ENCODE data around the gene LAMA5. TPM values are rescaled to one million over a fixed set of nuclear protein-coding genes. Genes with fewer than 3 reads are reported as not detected.

The LAMA5 gene
- total RNA-seq, 2 donors from 2014 or later: 170 to 272 TPM

GRCh38 chr20:62269378-62269777, 97.7 kb downstream of the LAMA5 start:
- no peak for DNase-seq (ENCODE audit: low spot score)
- Histone ChIP-seq H3K36me3 (peaks cover 3 to 12% of the 10 kb centered on the region in 2 donors), H3K27me3 (replicated peaks; ENCODE audit: insufficient read depth) (no peaks in the 10 kb centered on the region), H3K9me3 (no peaks in the 10 kb centered on the region), H3K4me1 (replicated peaks) (no peaks in the 10 kb centered on the region), H3K4me3 (no peak overlapping the region), H3K27ac (no peak overlapping the region)
- no peak for TF ChIP-seq POLR2AphosphoS5 (IDR thresholded peaks at IDR 0.05)
- no peak for TF ChIP-seq CTCF (IDR thresholded peaks at IDR 0.05)
- no peak for TF ChIP-seq POLR2A (IDR thresholded peaks at IDR 0.05)
- intact Hi-C loops (cut with DNase I): no loop called here
- 89% methylated on average over 14 of the region's 14 CpGs for WGBS

- intact Hi-C loops (cut with DNase I): no loop called here
- 82% methylated on average over 7 of the region's 7 CpGs for WGBS
- no peaks in the 10 kb centered on the region for H3K9me3 ChIP-seq
- TF ChIP-seq CTCF (IDR thresholded peaks at IDR 0.05): no peak
- no peak for TF ChIP-seq POLR2A (IDR thresholded peaks at IDR 0.05)
- no peak for TF ChIP-seq POLR2AphosphoS5 (IDR thresholded peaks at IDR 0.05)
- H3K27me3 ChIP-seq (replicated peaks; ENCODE audit: insufficient read depth): no peaks in the 10 kb centered on the region
- H3K36me3 ChIP-seq: peaks cover 0 to 8% of the 10 kb centered on the region in 2 donors
- no peaks in the 10 kb centered on the region for H3K4me1 ChIP-seq (replicated peaks)
- H3K4me3 ChIP-seq: no peak overlapping the region
- no peak overlapping the region for H3K27ac ChIP-seq
- no peak for DNase-seq (ENCODE audit: low spot score)
Measured at GRCh38 chr20:62268228-62268900, 98.7 kb downstream of the LAMA5 start.

GRCh38 chr20:62267543-62267942, 99.6 kb downstream of the LAMA5 start:
- Histone ChIP-seq H3K27ac (no peak overlapping the region), H3K36me3 (peaks cover 0 to 5% of the 10 kb centered on the region in 2 donors), H3K4me1 (replicated peaks) (no peaks in the 10 kb centered on the region), H3K9me3 (no peaks in the 10 kb centered on the region), H3K27me3 (replicated peaks; ENCODE audit: insufficient read depth) (no peaks in the 10 kb centered on the region), H3K4me3 (no peak overlapping the region)
- WGBS: 84% methylated on average over 10 of the region's 10 CpGs
- TF ChIP-seq POLR2A (IDR thresholded peaks at IDR 0.05) (no peak), CTCF (IDR thresholded peaks at IDR 0.05) (no peak), POLR2AphosphoS5 (IDR thresholded peaks at IDR 0.05) (no peak)
- intact Hi-C loops (cut with DNase I): no loop called here
- DNase-seq (ENCODE audit: low spot score): no peak

GRCh38 chr20:62266851-62267250, 100.3 kb downstream of the LAMA5 start:
- H3K4me3 ChIP-seq: no peak overlapping the region
- H3K27ac ChIP-seq: no peak overlapping the region
- no peaks in the 10 kb centered on the region for H3K9me3 ChIP-seq
- H3K36me3 ChIP-seq: peaks cover 0 to 5% of the 10 kb centered on the region in 2 donors
- WGBS: 87% methylated on average over 13 of the region's 13 CpGs
- intact Hi-C loops (cut with DNase I): no loop called here
- H3K4me1 ChIP-seq (replicated peaks): no peaks in the 10 kb centered on the region
- TF ChIP-seq POLR2AphosphoS5 (IDR thresholded peaks at IDR 0.05) (no peak), POLR2A (IDR thresholded peaks at IDR 0.05) (no peak), CTCF (IDR thresholded peaks at IDR 0.05) (no peak)
- H3K27me3 ChIP-seq (replicated peaks; ENCODE audit: insufficient read depth): no peaks in the 10 kb centered on the region
- no peak for DNase-seq (ENCODE audit: low spot score)

- H3K4me1 ChIP-seq (replicated peaks): no peaks in the 10 kb centered on the region
- 94% methylated on average over 10 of the region's 10 CpGs for WGBS
- H3K4me3 ChIP-seq: no peak overlapping the region
- H3K27me3 ChIP-seq (replicated peaks; ENCODE audit: insufficient read depth): no peaks in the 10 kb centered on the region
- DNase-seq (ENCODE audit: low spot score): no peak
- no peak for TF ChIP-seq POLR2A (IDR thresholded peaks at IDR 0.05)
- no peak for TF ChIP-seq POLR2AphosphoS5 (IDR thresholded peaks at IDR 0.05)
- TF ChIP-seq CTCF (IDR thresholded peaks at IDR 0.05): no peak
- peaks cover 0 to 5% of the 10 kb centered on the region in 2 donors for H3K36me3 ChIP-seq
- H3K27ac ChIP-seq: no peak overlapping the region
- H3K9me3 ChIP-seq: no peaks in the 10 kb centered on the region
- intact Hi-C loops (cut with DNase I): no loop called here
Measured at GRCh38 chr20:62266340-62266739, 100.8 kb downstream of the LAMA5 start.

Measured in prostate gland (tissue), 2 donors.